ENCODE data around the gene OTUD7B.

OTUD7B gene

DNA sequence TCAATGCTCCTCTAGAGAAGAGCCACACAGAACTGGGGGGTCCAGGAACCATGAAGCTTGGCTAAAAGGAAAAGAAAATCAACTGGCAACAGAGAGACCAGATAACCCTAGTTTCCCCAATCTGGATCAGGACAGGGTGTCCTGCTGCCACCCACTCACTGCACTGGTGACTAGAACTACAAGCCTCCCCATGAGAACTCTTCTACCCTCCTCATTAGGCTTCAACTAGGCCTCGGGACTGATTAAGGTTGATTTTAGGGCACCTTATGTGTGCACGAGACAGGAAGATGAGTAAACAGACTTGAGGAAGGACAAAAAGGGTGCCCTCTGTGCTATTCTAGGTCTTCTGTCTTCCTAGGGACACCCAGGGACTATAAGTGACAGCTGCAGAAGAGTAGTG is 80.7 kb downstream of the OTUD7B start:
- no peak overlapping the region for H3K9ac ChIP-seq (ENCODE audit: low read depth, low read length, poor library complexity, severe bottlenecking)
- peaks cover 26% of the 10 kb centered on the region for H4K20me1 ChIP-seq (ENCODE audit: insufficient read depth, low read length, poor library complexity, severe bottlenecking)
- peaks cover 2% of the 10 kb centered on the region; the same call in 1 of the 2 replicates for H3F3A ChIP-seq (ENCODE audit: low read depth)
- no peak overlapping the region for H3K4me3 ChIP-seq (ENCODE audit: low read length, poor library complexity, severe bottlenecking)
- TF ChIP-seq, protein P1, sequence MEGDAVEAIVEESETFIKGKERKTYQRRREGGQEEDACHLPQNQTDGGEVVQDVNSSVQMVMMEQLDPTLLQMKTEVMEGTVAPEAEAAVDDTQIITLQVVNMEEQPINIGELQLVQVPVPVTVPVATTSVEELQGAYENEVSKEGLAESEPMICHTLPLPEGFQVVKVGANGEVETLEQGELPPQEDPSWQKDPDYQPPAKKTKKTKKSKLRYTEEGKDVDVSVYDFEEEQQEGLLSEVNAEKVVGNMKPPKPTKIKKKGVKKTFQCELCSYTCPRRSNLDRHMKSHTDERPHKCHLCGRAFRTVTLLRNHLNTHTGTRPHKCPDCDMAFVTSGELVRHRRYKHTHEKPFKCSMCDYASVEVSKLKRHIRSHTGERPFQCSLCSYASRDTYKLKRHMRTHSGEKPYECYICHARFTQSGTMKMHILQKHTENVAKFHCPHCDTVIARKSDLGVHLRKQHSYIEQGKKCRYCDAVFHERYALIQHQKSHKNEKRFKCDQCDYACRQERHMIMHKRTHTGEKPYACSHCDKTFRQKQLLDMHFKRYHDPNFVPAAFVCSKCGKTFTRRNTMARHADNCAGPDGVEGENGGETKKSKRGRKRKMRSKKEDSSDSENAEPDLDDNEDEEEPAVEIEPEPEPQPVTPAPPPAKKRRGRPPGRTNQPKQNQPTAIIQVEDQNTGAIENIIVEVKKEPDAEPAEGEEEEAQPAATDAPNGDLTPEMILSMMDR (conservative IDR thresholded peaks at IDR 0.05; ENCODE audit: low read length): no peak
- no peak for TF ChIP-seq EZH2phosphoT487 (IDR thresholded peaks at IDR 0.05; ENCODE audit: borderline replicate concordance)
- peaks cover 9% of the 10 kb centered on the region; the same call in 1 of the 2 replicates for H3K36me3 ChIP-seq (ENCODE audit: insufficient read depth, low read length)
- H2AFZ ChIP-seq (ENCODE audit: low read length): no peak overlapping the region
- no peaks in the 10 kb centered on the region for H3K9me2 ChIP-seq (replicated peaks; ENCODE audit: low read depth, low read length)
- peaks cover 25% of the 10 kb centered on the region for H3K4me1 ChIP-seq (ENCODE audit: insufficient read depth, low read length, poor library complexity, severe bottlenecking)
- no peaks in the 10 kb centered on the region for H3K27me3 ChIP-seq (ENCODE audit: insufficient read depth, low read length, poor library complexity, severe bottlenecking)
- no peaks in the 10 kb centered on the region for H3K9me3 ChIP-seq (ENCODE audit: insufficient read depth, low read depth, low read length)
- peaks cover 27% of the 10 kb centered on the region for H3K79me2 ChIP-seq (ENCODE audit: insufficient read depth, low read length)
- H3K4me2 ChIP-seq (ENCODE audit: low read depth, low read length, poor library complexity, severe bottlenecking): no peak overlapping the region

DNA sequence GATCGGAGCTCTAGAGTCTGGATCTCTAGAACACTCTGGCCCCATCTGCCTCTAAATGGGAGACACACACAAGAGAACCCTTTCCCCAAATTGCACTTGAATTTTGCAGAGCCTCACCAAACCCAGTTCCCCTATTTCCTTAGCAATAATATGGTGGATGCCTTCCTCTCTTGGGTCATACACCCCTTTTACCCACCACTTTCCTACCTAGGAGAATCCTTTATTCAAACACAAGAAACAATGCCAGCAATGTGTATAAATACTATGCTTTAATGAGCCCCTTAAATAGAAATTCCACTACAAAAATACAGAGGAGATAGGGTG is 82.2 kb downstream of the OTUD7B start:
- Histone ChIP-seq H3K4me1 (ENCODE audit: insufficient read depth, low read length, poor library complexity, severe bottlenecking) (peaks cover 28% of the 10 kb centered on the region), H3K9me2 (replicated peaks; ENCODE audit: low read depth, low read length) (no peaks in the 10 kb centered on the region), H3K4me2 (ENCODE audit: low read depth, low read length, poor library complexity, severe bottlenecking) (peak overlapping the region; percentile 81), H3K4me3 (ENCODE audit: low read length, poor library complexity, severe bottlenecking) (peak overlapping the region; percentile 90), H3F3A (ENCODE audit: low read depth) (peaks cover 2% of the 10 kb centered on the region; the same call in 1 of the 2 replicates), H3K9ac (ENCODE audit: low read depth, low read length, poor library complexity, severe bottlenecking) (peak overlapping the region; percentile 97), H3K36me3 (ENCODE audit: insufficient read depth, low read length) (peaks cover 23% of the 10 kb centered on the region; the same call in 1 of the 2 replicates), H4K20me1 (ENCODE audit: insufficient read depth, low read length, poor library complexity, severe bottlenecking) (peaks cover 33% of the 10 kb centered on the region), H3K79me2 (ENCODE audit: insufficient read depth, low read length) (peaks cover 42% of the 10 kb centered on the region), H2AFZ (ENCODE audit: low read length) (no peak overlapping the region), H3K9me3 (ENCODE audit: insufficient read depth, low read depth, low read length) (no peaks in the 10 kb centered on the region), H3K27me3 (ENCODE audit: insufficient read depth, low read length, poor library complexity, severe bottlenecking) (no peaks in the 10 kb centered on the region)
- TF ChIP-seq EZH2phosphoT487 (IDR thresholded peaks at IDR 0.05; ENCODE audit: borderline replicate concordance): no peak

DNA sequence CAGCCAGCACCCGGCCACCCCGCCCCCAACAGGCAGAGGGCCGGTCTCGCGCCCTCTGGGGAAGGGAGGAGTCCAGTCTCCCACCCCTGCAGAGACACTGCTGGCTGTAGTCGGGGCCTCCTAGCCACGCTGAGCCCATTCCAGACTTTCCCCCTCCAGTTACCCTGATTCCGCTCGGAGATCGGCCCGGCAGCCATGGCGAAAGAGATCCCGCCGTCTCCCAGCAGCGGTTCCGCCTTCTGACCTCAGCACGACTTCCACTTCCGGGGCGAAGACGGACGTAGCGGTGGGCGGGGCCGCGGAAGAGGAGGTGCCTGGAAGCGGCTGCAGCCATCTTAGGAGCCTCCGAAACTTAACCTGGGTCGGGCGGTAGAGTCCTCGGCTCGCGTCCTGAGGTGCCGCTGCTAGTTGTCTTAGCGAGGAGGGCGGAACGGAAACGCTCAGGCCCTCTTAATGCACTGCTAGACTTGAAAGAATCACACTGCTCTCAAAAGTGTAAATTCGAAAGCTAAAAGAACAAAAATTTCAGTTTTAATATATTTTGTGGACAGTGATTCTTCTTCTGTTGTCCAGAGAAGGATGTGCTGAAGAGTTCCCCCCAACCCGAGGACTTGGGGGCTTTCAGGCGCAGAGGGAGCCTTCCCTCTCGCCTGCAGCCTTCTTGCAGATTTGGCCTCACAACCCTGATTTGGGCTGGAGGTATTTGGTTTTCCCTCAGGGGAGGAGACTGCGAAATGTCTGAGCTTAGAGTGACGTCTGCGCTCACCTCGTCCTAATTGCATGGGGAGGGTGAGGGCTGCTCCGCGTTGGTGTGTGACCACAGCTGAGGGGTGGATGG is 82.7 kb downstream of the OTUD7B start, which contains the start of gene SF3B4:
Gene SF3B4 (minus strand): TSS at position 241 of the 838 bp plus-strand sequence. CDS start 44 bp downstream, at position 197.
- peak within 1 kb of the TSS; percentile 95 for H3K4me2 ChIP-seq (ENCODE audit: low read depth, low read length, poor library complexity, severe bottlenecking)
- peaks cover 33% of the 10 kb centered on the region for H4K20me1 ChIP-seq (ENCODE audit: insufficient read depth, low read length, poor library complexity, severe bottlenecking)
- no peak for TF ChIP-seq EZH2phosphoT487 (IDR thresholded peaks at IDR 0.05; ENCODE audit: borderline replicate concordance)
- TF ChIP-seq, protein P1 (conservative IDR thresholded peaks at IDR 0.05; ENCODE audit: low read length): no peak
- H3K9me3 ChIP-seq (ENCODE audit: insufficient read depth, low read depth, low read length): no peaks in the 10 kb centered on the region
- H3K4me1 ChIP-seq (ENCODE audit: insufficient read depth, low read length, poor library complexity, severe bottlenecking): peaks cover 28% of the 10 kb centered on the region
- peaks cover 2% of the 10 kb centered on the region; the same call in 1 of the 2 replicates for H3F3A ChIP-seq (ENCODE audit: low read depth)
- peak within 1 kb of the TSS; percentile 90 for H3K4me3 ChIP-seq (ENCODE audit: low read length, poor library complexity, severe bottlenecking)
- peaks cover 43% of the 10 kb centered on the region for H3K79me2 ChIP-seq (ENCODE audit: insufficient read depth, low read length)
- H3K9me2 ChIP-seq (replicated peaks; ENCODE audit: low read depth, low read length): no peaks in the 10 kb centered on the region
- peaks cover 29% of the 10 kb centered on the region; the same call in 1 of the 2 replicates for H3K36me3 ChIP-seq (ENCODE audit: insufficient read depth, low read length)
- H3K9ac ChIP-seq (ENCODE audit: low read depth, low read length, poor library complexity, severe bottlenecking): peak within 1 kb of the TSS; percentile 97
- H2AFZ ChIP-seq (ENCODE audit: low read length): peak within 1 kb of the TSS; percentile 77
- H3K27me3 ChIP-seq (ENCODE audit: insufficient read depth, low read length, poor library complexity, severe bottlenecking): no peaks in the 10 kb centered on the region

Data from Loucy (cell line).